Duodenal mucosa (tissue), 2 donors: Measurements from ENCODE around the gene SLC25A33.

Experiments used
- H3K27ac ChIP-seq: one replicate; pipeline ENCODE4 v1.7.0; 2013; ENCODE audit warnings: low read depth, low read length
- H3K27me3 ChIP-seq, 2 donors: one replicate each; pipeline ENCODE4 v1.7.0; 2013; ENCODE audit warnings: low read length in 2 of 2, control low read depth in 1 of 2; ENCODE audit not compliant: insufficient read depth in 2 of 2, control insufficient read depth in 1 of 2
- H3K36me3 ChIP-seq, 2 donors: one replicate each; pipeline ENCODE4 v1.7.0; 2013; ENCODE audit warnings: low read length in 2 of 2, control low read depth in 1 of 2; ENCODE audit not compliant: insufficient read depth in 2 of 2, control insufficient read depth in 1 of 2
- H3K4me1 ChIP-seq, 2 donors: one replicate each; pipeline ENCODE4 v1.7.0; 2013; ENCODE audit warnings: low read length in 2 of 2, control low read depth in 1 of 2; ENCODE audit not compliant: insufficient read depth in 2 of 2, control insufficient read depth in 1 of 2
- H3K4me3 ChIP-seq, 2 donors: one replicate each; pipeline ENCODE4 v1.7.0; 2013; ENCODE audit warnings: low read length in 2 of 2, low read depth in 1 of 2
- H3K9ac ChIP-seq, 2 donors: one replicate each; pipeline ENCODE4 v1.7.0; 2013; ENCODE audit warnings: low read length in 2 of 2, low read depth in 1 of 2
- H3K9me3 ChIP-seq, 2 donors: one replicate each; pipeline ENCODE4 v1.7.0; 2013; ENCODE audit warnings: low read length in 2 of 2, control low read depth in 1 of 2; ENCODE audit not compliant: control insufficient read depth in 1 of 2

The SLC25A33 gene

GRCh38 chr1:9539829-9540550, 725 bp downstream of the SLC25A33 start:
- H3K9ac ChIP-seq, result peak overlapping the region; percentile 44 to 70

GRCh38 chr1:9542430-9542829, 3.2 kb downstream of the SLC25A33 start:
- Histone ChIP-seq H3K27me3 (no peaks in the 10 kb centered on the region), H3K9me3 (no peaks in the 10 kb centered on the region), H3K4me1 (peaks cover 18% of the 10 kb centered on the region in 2 donors), H3K4me3 (no peak overlapping the region), H3K27ac (no peak overlapping the region), H3K36me3 (no peaks in the 10 kb centered on the region), H3K9ac (peak overlapping the region in 1 of 2 donors; percentile 15)

More at GRCh38 chr1:9539829-9540550, 725 bp downstream of the SLC25A33 start:
- no peaks in the 10 kb centered on the region for H3K9me3 ChIP-seq
- no peaks in the 10 kb centered on the region for H3K27me3 ChIP-seq
- H3K4me1 ChIP-seq, result peaks cover 18% of the 10 kb centered on the region in 2 donors
- peak overlapping the region; percentile 80 for H3K27ac ChIP-seq
- H3K36me3 ChIP-seq, result no peaks in the 10 kb centered on the region
- peak overlapping the region; percentile 61 to 88 for H3K4me3 ChIP-seq

GRCh38 chr1:9544926-9545325, 5.7 kb downstream of the SLC25A33 start:
- peaks cover 7% of the 10 kb centered on the region in 2 donors for H3K4me1 ChIP-seq
- no peaks in the 10 kb centered on the region for H3K9me3 ChIP-seq
- H3K27me3 ChIP-seq, result no peaks in the 10 kb centered on the region
- H3K4me3 ChIP-seq, result no peak overlapping the region
- no peak overlapping the region for H3K9ac ChIP-seq
- H3K27ac ChIP-seq, result no peak overlapping the region
- H3K36me3 ChIP-seq, result no peaks in the 10 kb centered on the region

- Histone ChIP-seq H3K9me3 (no peaks in the 10 kb centered on the region), H3K36me3 (peaks cover 0 to 1% of the 10 kb centered on the region in 2 donors), H3K4me1 (no peaks in the 10 kb centered on the region), H3K9ac (no peak overlapping the region), H3K27me3 (no peaks in the 10 kb centered on the region), H3K4me3 (no peak overlapping the region), H3K27ac (no peak overlapping the region)
These were observed 10.8 kb downstream of the SLC25A33 start for GRCh38 chr1:9549955-9550546.

- peaks cover 0 to 20% of the 10 kb centered on the region in 2 donors for H3K36me3 ChIP-seq
- H3K4me1 ChIP-seq, result no peaks in the 10 kb centered on the region
- H3K27ac ChIP-seq, result no peak overlapping the region
- no peaks in the 10 kb centered on the region for H3K9me3 ChIP-seq
- H3K27me3 ChIP-seq, result no peaks in the 10 kb centered on the region
- H3K9ac ChIP-seq, result no peak overlapping the region
- H3K4me3 ChIP-seq, result no peak overlapping the region
These were observed 12.7 kb downstream of the SLC25A33 start for GRCh38 chr1:9551984-9552383.

- H3K9me3 ChIP-seq, result no peaks in the 10 kb centered on the region
These were observed 14.5 kb downstream of the SLC25A33 start for GRCh38 chr1:9553736-9554144.

GRCh38 chr1:9555942-9556341, 16.7 kb downstream of the SLC25A33 start:
- H3K4me1 ChIP-seq, result peaks cover 0 to under 1% of the 10 kb centered on the region in 2 donors
- H3K4me3 ChIP-seq, result no peak overlapping the region
- H3K27ac ChIP-seq, result no peak overlapping the region

More at GRCh38 chr1:9553736-9554144, 14.5 kb downstream of the SLC25A33 start:
- Histone ChIP-seq H3K9ac (no peak overlapping the region), H3K27me3 (no peaks in the 10 kb centered on the region), H3K27ac (no peak overlapping the region), H3K4me1 (no peaks in the 10 kb centered on the region), H3K36me3 (peaks cover 0 to 35% of the 10 kb centered on the region in 2 donors), H3K4me3 (no peak overlapping the region)

GRCh38 chr1:9557624-9558023, 18.4 kb downstream of the SLC25A33 start:
- Histone ChIP-seq H3K9ac (no peak overlapping the region), H3K27me3 (no peaks in the 10 kb centered on the region), H3K27ac (no peak overlapping the region), H3K36me3 (peaks cover 0 to 35% of the 10 kb centered on the region in 2 donors), H3K4me3 (no peak overlapping the region), H3K9me3 (no peaks in the 10 kb centered on the region), H3K4me1 (peaks cover 7 to 11% of the 10 kb centered on the region in 2 donors)

More at GRCh38 chr1:9555942-9556341, 16.7 kb downstream of the SLC25A33 start:
- no peaks in the 10 kb centered on the region for H3K9me3 ChIP-seq
- H3K27me3 ChIP-seq, result no peaks in the 10 kb centered on the region
- peaks cover 0 to 35% of the 10 kb centered on the region in 2 donors for H3K36me3 ChIP-seq
- no peak overlapping the region for H3K9ac ChIP-seq

GRCh38 chr1:9558271-9558945, 19.1 kb downstream of the SLC25A33 start:
- Histone ChIP-seq H3K4me3 (no peak overlapping the region), H3K36me3 (peaks cover 0 to 35% of the 10 kb centered on the region in 2 donors), H3K27ac (no peak overlapping the region), H3K27me3 (no peaks in the 10 kb centered on the region), H3K9ac (no peak overlapping the region), H3K4me1 (peaks cover 7 to 11% of the 10 kb centered on the region in 2 donors), H3K9me3 (no peaks in the 10 kb centered on the region)
